ENCODE results near the gene LMO4.
A peak's percentile ranks its signal among the peaks of the same experiment; 100 is the strongest.

LMO4 gene

GRCh38 chr1:87318056-87318650 lies 10.5 kb upstream of the LMO4 start:
- H3K9me2 ChIP-seq (replicated peaks; ENCODE audit: control insufficient read depth, low read length): no peaks in the 10 kb centered on the region
- TF ChIP-seq CTCF (IDR thresholded peaks at IDR 0.05; ENCODE audit: low read depth, low read length, poor library complexity, severe bottlenecking): no peak
- TF ChIP-seq EZH2phosphoT487 (IDR thresholded peaks at IDR 0.05; ENCODE audit: borderline replicate concordance, low read length): no peak
- no peaks in the 10 kb centered on the region for H3K9me3 ChIP-seq (ENCODE audit: control insufficient read depth, insufficient read depth, low read length)
- no peak overlapping the region for H3K27ac ChIP-seq (ENCODE audit: low read depth, low read length)
- H3K4me2 ChIP-seq (ENCODE audit: low read length): no peak overlapping the region
- H3K36me3 ChIP-seq (ENCODE audit: control insufficient read depth, low read length): no peaks in the 10 kb centered on the region
- no peaks in the 10 kb centered on the region for H4K20me1 ChIP-seq (ENCODE audit: control insufficient read depth, insufficient read depth, low read depth, low read length)
- no peak overlapping the region for H3K4me3 ChIP-seq (ENCODE audit: low read length)
- no peaks in the 10 kb centered on the region for H3K79me2 ChIP-seq (ENCODE audit: control insufficient read depth, low read length)
- 0 out of 2 replicates have a peak, but pooled peaks cover 3% of the 10 kb centered on the region for H3K4me1 ChIP-seq (ENCODE audit: control insufficient read depth, low read length)
- no peaks in the 10 kb centered on the region for H3K27me3 ChIP-seq (ENCODE audit: control insufficient read depth, low read length)
- no peaks in the 10 kb centered on the region for H3F3A ChIP-seq (ENCODE audit: control insufficient read depth, insufficient read depth)

- Histone ChIP-seq H3K27ac (ENCODE audit: low read depth, low read length) (no peak overlapping the region), H3K4me3 (ENCODE audit: low read length) (no peak overlapping the region), H3F3A (ENCODE audit: control insufficient read depth, insufficient read depth) (no peaks in the 10 kb centered on the region), H3K4me1 (ENCODE audit: control insufficient read depth, low read length) (0 out of 2 replicates have a peak, but pooled peaks cover 3% of the 10 kb centered on the region), H3K27me3 (ENCODE audit: control insufficient read depth, low read length) (no peaks in the 10 kb centered on the region), H3K9me2 (replicated peaks; ENCODE audit: control insufficient read depth, low read length) (no peaks in the 10 kb centered on the region), H3K9me3 (ENCODE audit: control insufficient read depth, insufficient read depth, low read length) (no peaks in the 10 kb centered on the region), H3K79me2 (ENCODE audit: control insufficient read depth, low read length) (no peaks in the 10 kb centered on the region), H4K20me1 (ENCODE audit: control insufficient read depth, insufficient read depth, low read depth, low read length) (no peaks in the 10 kb centered on the region), H3K36me3 (ENCODE audit: control insufficient read depth, low read length) (no peaks in the 10 kb centered on the region), H3K4me2 (ENCODE audit: low read length) (no peak overlapping the region)
- no peak for TF ChIP-seq EZH2phosphoT487 (IDR thresholded peaks at IDR 0.05; ENCODE audit: borderline replicate concordance, low read length)
- TF ChIP-seq CTCF (IDR thresholded peaks at IDR 0.05; ENCODE audit: low read depth, low read length, poor library complexity, severe bottlenecking): no peak
Observed at GRCh38 chr1:87318806-87319205, 9.9 kb upstream of the LMO4 start.

GRCh38 chr1:87325982-87326738 lies 2.5 kb upstream of the LMO4 start:
- H3K27me3 ChIP-seq (ENCODE audit: control insufficient read depth, low read length): 0 out of 2 replicates have a peak, but pooled peaks cover 2% of the 10 kb centered on the region
- H4K20me1 ChIP-seq (ENCODE audit: control insufficient read depth, insufficient read depth, low read depth, low read length): peaks cover 5% of the 10 kb centered on the region; the same call in 1 of the 2 replicates
- H3K4me2 ChIP-seq (ENCODE audit: low read length): peak overlapping the region; percentile 29
- peaks cover 19% of the 10 kb centered on the region for H3K79me2 ChIP-seq (ENCODE audit: control insufficient read depth, low read length)
- H3K4me1 ChIP-seq (ENCODE audit: control insufficient read depth, low read length): peaks cover 27% of the 10 kb centered on the region
- no peaks in the 10 kb centered on the region for H3K36me3 ChIP-seq (ENCODE audit: control insufficient read depth, low read length)
- H3K9me3 ChIP-seq (ENCODE audit: control insufficient read depth, insufficient read depth, low read length): no peaks in the 10 kb centered on the region
- H3K27ac ChIP-seq (ENCODE audit: low read depth, low read length): no peak overlapping the region
- H3K9me2 ChIP-seq (replicated peaks; ENCODE audit: control insufficient read depth, low read length): no peaks in the 10 kb centered on the region
- TF ChIP-seq CTCF (IDR thresholded peaks at IDR 0.05; ENCODE audit: low read depth, low read length, poor library complexity, severe bottlenecking): peak; percentile 84
- TF ChIP-seq EZH2phosphoT487 (IDR thresholded peaks at IDR 0.05; ENCODE audit: borderline replicate concordance, low read length): no peak
- peaks cover 13% of the 10 kb centered on the region for H3F3A ChIP-seq (ENCODE audit: control insufficient read depth, insufficient read depth)
- H3K4me3 ChIP-seq (ENCODE audit: low read length): no peak overlapping the region

All from DOHH2 (cell line).